Hepatic stellate cell (primary cell): ENCODE measurements around the gene MARCO.
"Not testable (repeated sequence)": the region's sequence is repeated elsewhere in the genome, so short reads cannot be mapped to it uniquely, and the experiment has no call there.

Source experiments
- DNase-seq: peaks from one replicate; pipeline ENCODE4 v3.0.0; 2011; ENCODE audit warnings: low spot score

MARCO gene

GRCh38 chr2:118974103-118974993 lies 32.4 kb downstream of the MARCO start:
- DNase-seq: no peak

GRCh38 chr2:118975133-118975532 lies 33.1 kb downstream of the MARCO start:
- no peak for DNase-seq

- no peak for DNase-seq
Observed at GRCh38 chr2:118978064-118978463, 36.1 kb downstream of the MARCO start.

DNA sequence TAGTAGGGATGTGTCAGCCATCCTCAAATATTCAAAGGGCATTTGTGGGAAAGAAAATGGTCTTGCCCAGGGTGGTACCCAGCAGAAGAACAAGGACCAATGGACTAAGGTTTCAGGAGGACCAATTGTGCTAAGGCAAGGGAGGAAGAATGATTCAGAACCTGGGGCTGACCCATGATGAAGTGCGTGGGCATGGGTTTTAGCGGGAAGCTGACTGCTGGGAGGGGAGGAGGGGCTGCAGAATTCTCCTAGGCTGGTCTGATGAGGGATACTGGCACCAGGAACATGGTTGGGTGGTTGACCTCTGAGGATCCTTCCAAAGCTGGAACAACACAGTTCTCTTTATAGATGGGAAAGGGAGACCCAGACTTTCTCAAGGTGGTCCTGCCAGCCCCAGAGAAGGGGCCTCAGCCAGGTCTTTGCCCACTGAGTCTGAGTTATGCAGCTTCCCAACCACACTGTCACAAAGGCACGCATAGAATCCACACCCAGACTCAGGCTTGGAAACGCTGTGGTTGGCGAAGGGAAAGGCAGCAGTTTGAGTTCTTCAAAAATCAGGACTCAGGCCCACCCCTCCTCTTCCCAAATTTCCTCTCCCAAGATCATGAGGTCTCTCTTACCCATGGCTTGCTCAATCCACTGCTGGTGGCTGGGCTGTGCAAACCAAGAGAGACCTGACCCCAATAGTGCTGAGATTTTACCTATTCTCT lies 37.3 kb downstream of the MARCO start:
- no peak for DNase-seq

DNA sequence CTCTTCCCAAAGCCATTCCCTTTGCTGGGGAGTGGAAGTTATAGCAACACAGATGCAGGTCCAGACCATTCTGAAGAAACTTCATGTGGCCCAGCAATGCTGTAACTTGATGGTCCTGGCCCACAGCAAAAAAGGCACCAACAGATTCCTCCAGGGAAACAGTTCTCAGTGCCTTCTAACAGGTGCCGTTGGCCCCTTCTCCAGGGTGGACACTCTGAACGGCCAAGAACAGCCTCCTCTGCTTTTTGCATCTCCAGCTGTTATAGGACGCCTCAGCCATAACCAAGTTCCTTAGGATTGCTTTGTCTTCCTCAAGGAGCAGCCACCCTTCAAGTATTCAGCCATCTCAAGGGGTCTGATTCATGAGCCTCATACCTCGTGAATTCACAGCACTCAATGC lies 38.0 kb downstream of the MARCO start:
- no peak for DNase-seq

DNA sequence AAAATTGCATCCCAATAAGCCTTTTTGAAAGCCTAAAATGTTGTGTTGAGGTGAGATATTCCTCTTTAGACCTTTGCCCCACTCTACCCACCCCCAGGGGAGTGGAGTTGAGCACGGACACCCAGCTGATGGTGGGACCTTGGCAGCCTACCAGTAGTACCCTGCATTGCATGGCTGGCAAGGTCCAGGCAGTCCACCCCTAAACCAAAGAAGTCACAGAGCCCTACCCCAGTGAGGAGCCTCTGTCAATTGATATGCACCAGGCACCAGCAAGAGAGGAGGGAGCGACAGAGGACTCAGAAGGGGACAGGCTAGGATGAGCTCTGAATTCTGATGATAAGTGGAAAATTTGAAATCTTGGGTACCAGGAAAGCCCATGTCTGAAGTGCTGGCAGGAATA lies 38.6 kb downstream of the MARCO start:
- no peak for DNase-seq

DNA sequence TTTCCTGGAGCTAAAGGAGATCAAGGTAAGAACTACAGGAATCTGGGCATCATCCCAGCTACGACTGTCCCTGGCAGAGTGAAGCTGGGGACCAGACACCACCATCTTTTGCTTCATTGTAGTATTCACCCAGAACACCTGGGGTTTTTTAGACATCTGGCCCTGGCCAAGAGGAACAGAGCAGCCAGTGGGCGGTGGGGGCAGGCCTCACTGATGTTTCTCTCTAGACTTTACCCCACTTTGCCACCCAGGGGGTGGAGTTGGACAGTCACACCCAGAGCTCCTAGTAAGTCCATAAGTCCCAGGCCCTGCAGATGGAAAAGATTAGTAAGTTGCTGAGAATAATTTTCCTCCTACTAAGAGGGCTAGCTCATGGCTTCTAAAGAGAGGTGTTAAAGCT lies 39.6 kb downstream of the MARCO start:
- no peak for DNase-seq

DNA sequence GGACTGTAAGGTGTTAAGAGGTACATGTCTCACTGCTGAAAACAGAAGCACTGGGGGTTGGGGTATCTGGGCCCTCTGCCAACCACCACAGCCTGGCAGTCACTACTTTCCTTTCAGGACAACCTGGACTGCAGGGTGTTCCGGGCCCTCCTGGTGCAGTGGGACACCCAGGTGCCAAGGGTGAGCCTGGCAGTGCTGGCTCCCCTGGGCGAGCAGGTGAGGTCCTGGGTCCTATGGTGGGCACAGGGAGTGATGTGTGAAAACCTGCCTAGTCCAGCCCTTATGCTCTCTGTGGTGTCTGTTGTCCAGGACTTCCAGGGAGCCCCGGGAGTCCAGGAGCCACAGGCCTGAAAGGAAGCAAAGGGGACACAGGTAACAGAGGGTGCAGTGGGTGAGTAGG lies 40.0 kb downstream of the MARCO start:
- DNase-seq: no peak

DNA sequence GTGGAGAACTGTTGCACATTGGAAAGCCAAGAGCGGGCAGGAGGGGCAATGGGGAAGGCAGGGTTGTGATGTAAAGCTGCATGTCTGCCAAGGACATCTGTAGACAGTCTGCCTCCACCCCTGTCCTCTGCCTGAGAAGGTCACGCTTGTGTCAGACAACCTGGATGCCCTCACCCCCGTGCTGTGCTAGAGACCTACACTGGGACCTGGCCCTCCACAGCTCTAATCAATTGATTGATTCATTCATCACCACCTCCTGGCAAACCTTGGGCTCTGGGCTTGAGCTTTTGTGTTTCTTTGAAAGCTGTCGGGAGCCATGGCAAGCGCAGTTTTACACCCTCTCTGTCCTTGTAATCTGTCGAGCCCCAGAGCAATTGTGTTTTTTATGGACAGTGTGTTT lies 41.1 kb downstream of the MARCO start:
- DNase-seq: no peak

- DNase-seq: no peak
Observed at GRCh38 chr2:118983915-118984314, 41.9 kb downstream of the MARCO start.

- DNase-seq: no peak
Observed at GRCh38 chr2:118986738-118987137, 44.7 kb downstream of the MARCO start.

- DNase-seq: no peak
Observed at GRCh38 chr2:118987886-118988285, 45.9 kb downstream of the MARCO start.

- DNase-seq: no peak
Observed at GRCh38 chr2:118988706-118989105, 46.7 kb downstream of the MARCO start.

- no peak for DNase-seq
Observed at GRCh38 chr2:118989481-118989880, 47.5 kb downstream of the MARCO start.

DNA sequence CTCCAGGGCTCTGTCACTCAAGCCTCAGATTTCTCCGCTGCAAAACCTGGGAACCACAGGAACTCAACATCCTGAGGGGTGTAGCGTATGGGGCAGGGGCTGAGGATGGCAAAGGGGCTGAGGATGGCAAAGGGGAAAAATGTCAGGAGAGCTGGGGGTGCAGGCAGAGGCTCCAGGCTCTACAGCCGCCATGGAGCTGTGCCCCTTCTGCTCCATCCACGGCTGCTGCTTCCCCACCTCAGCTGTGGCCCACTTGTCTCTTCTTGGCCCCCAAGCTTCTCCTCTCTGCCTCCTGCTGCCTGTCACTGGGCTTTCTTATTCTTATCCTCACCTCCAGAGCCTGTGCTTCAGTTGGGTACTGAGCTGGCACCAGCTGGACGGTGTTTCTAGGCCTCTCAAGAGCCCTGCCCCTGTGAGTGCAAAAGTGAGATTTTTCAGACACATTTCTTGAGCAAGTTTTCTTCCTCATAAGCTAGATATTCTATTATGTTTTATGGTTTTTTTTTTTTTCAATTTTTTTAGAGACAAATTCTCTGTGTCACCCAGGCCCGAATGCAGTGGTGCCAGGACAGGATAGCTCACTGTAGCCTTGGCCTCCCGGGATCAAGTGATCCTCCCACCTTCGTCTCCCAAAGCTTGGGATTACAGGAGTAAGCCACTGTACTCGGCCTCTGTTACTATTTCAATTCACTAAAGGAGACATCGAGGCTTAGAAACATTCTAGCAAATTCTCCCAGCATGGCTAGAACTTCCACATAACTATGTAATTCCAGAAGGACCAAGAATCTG lies 49.0 kb downstream of the MARCO start:
- DNase-seq: no peak

DNA sequence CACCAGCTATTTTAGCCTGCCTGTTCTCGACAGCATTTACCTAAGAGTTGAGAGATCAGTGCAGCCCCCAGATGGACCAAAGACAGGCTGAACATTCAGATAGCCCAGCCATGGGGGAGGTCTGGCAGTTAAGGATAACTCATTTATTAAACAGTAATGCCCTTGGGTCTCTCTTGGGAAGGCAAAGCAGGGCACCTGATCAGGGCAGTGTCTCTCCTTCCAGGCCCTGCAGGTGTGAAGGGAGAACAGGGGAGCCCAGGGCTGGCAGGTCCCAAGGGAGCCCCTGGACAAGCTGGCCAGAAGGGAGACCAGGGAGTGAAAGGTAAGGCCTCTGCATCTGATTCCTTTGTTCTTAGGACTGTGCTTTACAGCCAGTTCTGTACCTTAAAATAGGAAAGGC lies 49.6 kb downstream of the MARCO start:
- DNase-seq: no peak

DNA sequence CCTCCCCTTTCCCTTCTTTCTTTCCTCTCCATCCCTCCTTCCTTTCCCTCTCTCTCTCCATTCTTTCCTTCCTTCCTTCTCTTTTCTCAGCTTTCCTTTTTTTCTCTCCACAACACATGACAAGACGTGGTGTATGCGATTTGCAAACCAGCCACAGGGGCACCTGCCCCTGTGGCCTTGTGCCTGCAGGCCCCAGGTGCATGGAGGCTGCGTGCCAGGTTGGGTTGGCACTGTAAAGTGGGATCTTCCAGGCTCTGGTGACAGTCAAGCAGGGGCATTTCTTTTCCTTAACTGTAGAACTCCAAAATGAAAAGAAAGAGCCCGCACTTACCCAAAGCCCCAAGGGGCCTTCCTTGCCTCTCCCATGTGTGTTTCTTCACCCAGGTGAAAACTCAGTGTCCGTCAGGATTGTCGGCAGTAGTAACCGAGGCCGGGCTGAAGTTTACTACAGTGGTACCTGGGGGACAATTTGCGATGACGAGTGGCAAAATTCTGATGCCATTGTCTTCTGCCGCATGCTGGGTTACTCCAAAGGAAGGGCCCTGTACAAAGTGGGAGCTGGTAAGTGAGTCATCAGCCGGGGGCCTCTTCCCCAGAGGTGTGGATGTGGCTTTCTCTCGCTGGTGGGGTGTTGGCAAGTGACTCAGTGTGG lies 50.9 kb downstream of the MARCO start:
- DNase-seq: no peak

- DNase-seq: no peak
Observed at GRCh38 chr2:118993392-118993752, 51.4 kb downstream of the MARCO start.

DNA sequence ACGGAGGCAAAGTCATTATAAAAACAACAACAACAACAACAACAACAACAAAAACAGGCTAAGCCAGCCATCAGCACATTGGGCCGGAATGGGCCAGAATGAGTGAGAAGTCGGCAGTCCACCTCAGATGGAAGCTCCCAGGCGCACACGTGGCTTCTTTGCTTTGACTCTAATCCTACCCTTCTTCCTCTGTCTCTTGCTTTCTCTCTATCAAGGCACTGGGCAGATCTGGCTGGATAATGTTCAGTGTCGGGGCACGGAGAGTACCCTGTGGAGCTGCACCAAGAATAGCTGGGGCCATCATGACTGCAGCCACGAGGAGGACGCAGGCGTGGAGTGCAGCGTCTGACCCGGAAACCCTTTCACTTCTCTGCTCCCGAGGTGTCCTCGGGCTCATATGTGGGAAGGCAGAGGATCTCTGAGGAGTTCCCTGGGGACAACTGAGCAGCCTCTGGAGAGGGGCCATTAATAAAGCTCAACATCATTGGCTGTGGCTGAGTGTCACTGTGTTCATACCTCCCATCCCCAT lies 52.2 kb downstream of the MARCO start:
- DNase-seq: no peak

- DNase-seq: no peak
Observed at GRCh38 chr2:118994778-118995177, 52.8 kb downstream of the MARCO start.

DNA sequence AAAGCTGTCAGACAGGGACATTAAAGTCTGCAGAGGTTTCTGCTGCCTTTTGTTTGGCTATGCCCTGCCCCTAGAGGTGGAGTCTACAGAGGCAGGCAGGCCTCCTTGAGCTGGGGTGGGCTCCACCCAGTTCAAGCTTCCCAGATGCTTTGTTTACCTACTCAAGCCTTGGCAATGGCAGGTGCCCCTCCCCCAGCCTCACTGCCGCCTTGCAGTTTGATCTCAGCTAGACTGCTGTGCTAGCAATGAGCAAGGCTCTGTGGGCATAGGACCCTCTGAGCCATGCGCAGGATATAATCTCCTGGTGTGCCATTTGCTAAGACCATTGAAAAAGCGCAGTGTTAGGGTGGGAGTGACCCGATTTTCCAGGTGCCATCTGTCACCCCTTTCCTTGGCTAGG lies 61.9 kb downstream of the MARCO start:
- not testable (repeated sequence) for DNase-seq

- no peak for DNase-seq
Observed at GRCh38 chr2:119004602-119005001, 62.6 kb downstream of the MARCO start.
